NT2/D1 (cell line): ENCODE measurements around the gene TNFAIP8.

ENCODE experiments used
- SUZ12 ChIP-seq: IDR thresholded peaks from 2 replicates; pipeline ENCODE4 v1.6.1; 2011; ENCODE audit not compliant: insufficient read length, insufficient read depth; ENCODE audit errors: extremely low read depth
- YY1 ChIP-seq: IDR thresholded peaks from 2 replicates; pipeline ENCODE4 v1.6.1; 2011; ENCODE audit not compliant: insufficient read length, insufficient read depth
- ZNF274 ChIP-seq: IDR thresholded peaks from 2 replicates; pipeline ENCODE4 v1.6.1; 2011; ENCODE audit warnings: mild to moderate bottlenecking, low read depth, low read length

DNA sequence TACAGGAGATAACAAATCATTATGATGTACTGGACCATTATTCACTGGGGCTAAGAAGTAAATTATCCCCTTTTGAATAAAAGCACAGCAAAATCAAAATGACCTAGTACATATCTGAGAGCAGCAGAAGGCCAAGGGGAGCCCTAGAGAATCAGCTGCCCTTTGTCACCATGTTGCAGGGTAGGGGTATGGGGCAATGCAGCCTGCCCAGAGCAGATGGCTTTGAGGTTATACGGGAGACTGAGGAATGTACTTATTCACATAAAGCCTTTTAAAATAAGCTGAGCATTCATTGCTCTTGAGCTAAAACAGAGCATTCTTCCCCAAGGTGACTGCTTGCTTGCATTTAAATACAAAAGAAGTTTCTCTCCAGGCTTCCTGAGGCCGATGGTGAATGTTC, 2.6 kb upstream of the TNFAIP8 start:
- no peak for TF ChIP-seq ZNF274
- TF ChIP-seq SUZ12, result no peak
- TF ChIP-seq YY1, result no peak
